HCEC 1CT (cell line): ENCODE data around the gene E2F2.
A peak's percentile ranks its signal among the peaks of the same experiment; 100 is the strongest.

ENCODE experiments used
- DNase-seq: peaks from one replicate; pipeline ENCODE4 v3.0.0-alpha.2; 2017

Gene E2F2

GRCh38 chr1:23562137-23562876 lies 31.3 kb upstream of the E2F2 start:
- peak; percentile 92 for DNase-seq

GRCh38 chr1:23561813-23562100 lies 30.7 kb upstream of the E2F2 start:
- DNase-seq: no peak

GRCh38 chr1:23561076-23561812 lies 30.2 kb upstream of the E2F2 start:
- DNase-seq: no peak

- no peak for DNase-seq
Measured at GRCh38 chr1:23559985-23560741, 29.1 kb upstream of the E2F2 start.

GRCh38 chr1:23559136-23559984 lies 28.3 kb upstream of the E2F2 start, which contains the start of gene ID3:
ID3 (minus strand) TSS chr1:23559501; CDS start chr1:23559426, 75 bp downstream.
- peak; percentile 96 for DNase-seq

GRCh38 chr1:23558872-23559135 lies 27.8 kb upstream of the E2F2 start:
- DNase-seq: no peak

- DNase-seq: peak; percentile 29
Measured at GRCh38 chr1:23558140-23558871, 27.3 kb upstream of the E2F2 start.

- DNase-seq: no peak
Measured at GRCh38 chr1:23557471-23558124, 26.6 kb upstream of the E2F2 start.

- no peak for DNase-seq
Measured at GRCh38 chr1:23556635-23557470, 25.8 kb upstream of the E2F2 start.

- DNase-seq: no peak
Measured at GRCh38 chr1:23555986-23556634, 25.1 kb upstream of the E2F2 start.

GRCh38 chr1:23555270-23555985 lies 24.4 kb upstream of the E2F2 start:
- no peak for DNase-seq

GRCh38 chr1:23554481-23555269 lies 23.6 kb upstream of the E2F2 start:
- DNase-seq: peak; percentile 81

GRCh38 chr1:23554127-23554480 lies 23.1 kb upstream of the E2F2 start:
- DNase-seq: no peak

GRCh38 chr1:23553231-23554126 lies 22.4 kb upstream of the E2F2 start:
- DNase-seq: no peak

- no peak for DNase-seq
Measured at GRCh38 chr1:23551849-23552248, 20.8 kb upstream of the E2F2 start.

- no peak for DNase-seq
Measured at GRCh38 chr1:23548704-23549143, 17.7 kb upstream of the E2F2 start.

GRCh38 chr1:23546897-23547584 lies 16.0 kb upstream of the E2F2 start:
- DNase-seq: no peak
